Stimulated activated CD4-positive, alpha-beta T cell treated with anti-CD3 and anti-CD28 coated beads, Interleukin-2, amount 100 ng/mL, for 4 hours (primary cell): ENCODE data around the gene ADAMTS8.
A peak's percentile ranks its signal among the peaks of the same experiment; 100 is the strongest.
"Not testable (repeated sequence)": the region's sequence is repeated elsewhere in the genome, so short reads cannot be mapped to it uniquely, and the experiment has no call there.

Experiments
- DNase-seq: peaks from one replicate; pipeline ENCODE4 v3.0.0-alpha.2; 2020; ENCODE audit warnings: low read depth

ADAMTS8 gene

DNA sequence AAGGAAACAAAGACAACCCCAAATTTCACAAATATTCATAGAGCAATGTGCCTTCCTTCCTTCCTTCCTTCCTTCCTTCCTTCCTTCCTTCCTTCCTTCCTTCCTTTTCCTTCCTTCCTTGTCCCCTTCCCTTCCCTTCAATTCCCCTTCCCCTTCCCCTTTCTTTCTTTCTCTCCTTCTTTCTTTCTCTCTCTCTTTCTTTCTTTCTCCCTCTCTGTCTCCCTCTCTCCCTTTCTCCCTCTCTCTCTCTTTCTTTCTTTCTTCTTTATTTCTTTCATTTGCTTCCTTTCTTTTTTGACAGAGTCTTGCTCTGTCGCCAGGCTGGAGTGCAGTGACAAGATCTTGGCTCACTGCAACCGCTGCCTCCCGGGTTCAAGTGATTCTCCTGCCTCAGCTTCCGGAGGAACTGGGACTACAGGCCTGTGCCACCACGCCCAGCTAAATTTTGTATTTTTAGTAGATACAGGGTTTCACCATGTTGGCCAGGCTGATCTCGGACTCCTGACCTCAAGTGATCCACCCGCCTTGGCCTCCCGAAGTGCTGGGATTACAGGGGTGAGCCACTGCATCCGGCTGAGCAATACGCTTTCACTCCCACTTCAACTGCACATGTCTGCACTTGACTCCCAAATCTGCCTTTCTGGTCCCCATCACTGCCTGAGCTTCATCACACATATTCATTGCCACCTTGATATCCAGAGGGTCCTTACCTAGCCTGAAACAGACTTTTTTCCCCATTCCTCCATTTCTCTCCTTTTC, 10.2 kb upstream of the ADAMTS8 start:
- DNase-seq: not testable (repeated sequence)

DNA sequence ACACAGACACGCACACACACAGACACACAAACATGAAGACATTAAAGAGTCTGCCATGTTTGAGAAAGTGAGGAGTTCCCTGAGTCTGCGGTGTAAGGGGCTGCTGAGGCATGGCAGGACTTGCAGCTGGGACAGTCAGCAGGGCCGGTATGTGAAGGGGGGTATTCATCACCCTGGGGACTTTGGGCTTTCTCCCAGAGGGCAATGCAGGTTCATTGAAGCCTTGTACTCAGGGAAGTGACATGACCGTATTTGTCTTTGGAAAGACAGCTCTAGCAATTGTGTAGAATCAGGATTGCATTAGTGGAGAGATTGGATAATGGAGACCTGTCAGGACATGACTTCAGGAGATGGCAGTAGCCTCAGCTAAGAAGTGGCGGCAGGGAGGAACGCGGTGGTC, 9.4 kb upstream of the ADAMTS8 start:
- no peak for DNase-seq

DNA sequence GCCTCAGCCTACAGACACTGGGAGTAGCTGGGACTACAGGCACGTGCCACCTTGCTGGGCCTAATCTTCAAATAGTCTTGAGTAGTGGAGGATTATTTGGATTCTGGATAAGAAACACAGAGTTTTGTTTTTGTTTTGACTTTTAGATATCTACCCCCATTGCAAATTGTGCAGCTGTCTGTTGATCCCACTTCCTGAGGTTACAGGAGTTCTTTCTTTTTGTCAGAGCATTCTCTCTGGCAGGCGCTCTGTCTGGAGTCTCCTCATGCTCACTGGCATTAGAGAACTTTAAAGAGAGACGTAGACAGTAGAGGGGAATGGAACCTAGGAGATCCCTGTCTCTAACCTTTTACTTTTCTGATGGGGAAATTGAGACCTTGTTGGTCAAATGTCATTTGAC, 7.8 kb upstream of the ADAMTS8 start:
- DNase-seq: no peak

DNA sequence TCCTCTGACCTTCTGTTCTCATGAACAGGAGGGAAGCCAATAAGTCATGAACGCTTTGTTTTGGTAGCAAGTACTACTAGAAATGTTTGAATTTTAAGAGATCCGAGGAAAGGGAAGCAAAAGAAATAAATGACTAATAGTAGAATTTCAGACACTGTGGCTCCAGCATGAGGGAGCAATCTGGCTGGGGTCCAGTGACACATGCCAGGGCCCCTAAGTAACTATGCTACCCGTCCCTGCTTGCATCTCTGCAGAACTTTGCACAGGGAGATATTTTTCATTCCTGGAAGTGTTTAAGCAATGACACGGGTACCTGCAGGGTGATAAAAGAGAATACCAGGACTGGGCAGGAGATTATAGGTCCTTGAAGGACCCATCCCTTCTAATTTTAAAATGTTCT, 7.3 kb upstream of the ADAMTS8 start:
- no peak for DNase-seq

DNA sequence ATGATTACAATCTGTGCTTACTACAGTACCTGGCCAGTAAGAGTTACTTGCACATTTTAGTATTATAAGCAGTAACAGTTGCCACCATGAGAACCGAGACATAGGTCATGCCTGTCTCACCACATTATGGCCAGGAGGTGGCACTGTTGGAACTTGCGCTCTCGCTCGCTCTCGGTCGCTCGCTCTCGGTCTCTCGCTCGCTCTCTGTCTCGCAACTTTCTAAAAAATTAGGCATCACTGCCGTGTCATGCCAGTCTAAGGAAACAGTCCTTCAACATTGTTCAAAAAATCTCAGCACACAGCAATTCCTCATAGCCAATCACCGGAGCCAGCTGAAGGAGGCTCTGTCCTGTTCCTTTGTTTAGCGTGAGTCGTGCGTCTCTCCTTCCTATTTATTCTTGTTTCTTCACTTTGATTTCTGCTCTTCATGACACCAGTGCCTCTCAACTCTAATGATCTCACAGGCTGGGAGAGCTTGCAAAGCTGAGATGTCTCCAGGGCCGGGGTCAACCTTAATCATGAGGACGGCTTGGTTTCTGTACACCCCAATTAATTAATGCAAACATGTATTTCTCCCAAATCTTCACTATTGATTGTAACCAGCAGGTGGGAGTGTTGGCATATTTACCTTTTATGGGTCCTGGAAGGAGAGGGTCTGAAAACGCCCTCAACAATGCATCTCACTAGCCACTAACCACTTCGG, 6.3 kb upstream of the ADAMTS8 start:
- peak; percentile 44 for DNase-seq

DNA sequence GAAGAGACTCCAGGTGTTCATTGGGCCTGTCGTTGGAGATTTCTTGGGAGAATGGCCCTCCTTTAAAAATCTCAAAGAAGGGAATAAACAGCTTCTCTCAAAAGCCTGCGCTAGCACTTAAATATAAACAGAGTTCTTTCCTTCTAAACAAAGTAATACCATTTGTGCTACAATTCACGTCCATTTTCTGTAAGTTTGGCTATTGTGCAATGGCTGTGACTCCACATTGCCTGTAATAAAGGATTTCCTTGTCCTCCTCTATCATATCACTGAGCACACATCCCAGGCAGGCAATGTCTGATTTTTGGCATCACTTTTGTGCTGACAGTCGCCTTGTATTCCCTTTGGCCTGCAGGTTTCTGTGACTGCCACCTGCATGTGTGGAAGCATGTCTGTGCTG, 4.9 kb upstream of the ADAMTS8 start:
- DNase-seq: no peak

DNA sequence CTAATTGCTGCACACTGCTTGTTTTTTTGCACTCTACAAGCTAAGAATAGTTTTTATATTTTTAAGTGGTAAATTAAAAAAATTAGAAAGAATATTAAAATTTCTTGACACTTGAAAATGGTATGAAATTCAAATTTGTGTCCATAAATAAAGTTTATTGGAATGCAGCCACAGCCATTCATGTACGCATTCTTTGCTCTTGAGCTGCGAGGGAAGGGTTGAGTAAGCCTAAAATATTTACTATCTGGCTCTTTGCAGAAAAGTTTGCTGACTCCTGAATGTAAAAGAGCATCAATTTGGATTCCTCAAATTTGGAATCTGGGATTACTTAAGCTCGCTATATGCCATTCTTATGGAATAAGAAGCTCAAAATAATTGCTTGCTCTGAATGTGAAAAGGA, 3.4 kb upstream of the ADAMTS8 start:
- no peak for DNase-seq

DNA sequence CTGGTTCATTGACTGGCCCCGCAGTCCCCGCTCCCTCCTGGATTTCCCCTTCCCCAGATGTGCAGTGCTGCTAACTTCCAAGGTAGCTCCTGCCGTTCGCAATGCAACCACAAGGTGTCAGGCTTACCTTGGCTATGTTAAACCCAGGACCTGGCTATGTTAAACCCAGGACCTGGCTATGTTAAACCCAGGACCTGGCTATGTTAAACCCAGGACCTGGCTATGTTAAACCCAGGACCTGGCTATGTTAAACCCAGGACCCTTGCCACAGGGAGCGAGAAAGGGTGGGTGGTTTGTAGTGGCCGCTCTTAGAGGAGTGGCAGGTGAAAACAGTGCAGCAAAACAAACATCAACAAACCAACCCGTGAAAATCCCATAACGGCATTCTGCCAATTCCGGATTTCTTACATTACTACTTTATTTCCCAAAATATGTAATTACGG, 2.9 kb upstream of the ADAMTS8 start:
- DNase-seq: peak; percentile 40

DNA sequence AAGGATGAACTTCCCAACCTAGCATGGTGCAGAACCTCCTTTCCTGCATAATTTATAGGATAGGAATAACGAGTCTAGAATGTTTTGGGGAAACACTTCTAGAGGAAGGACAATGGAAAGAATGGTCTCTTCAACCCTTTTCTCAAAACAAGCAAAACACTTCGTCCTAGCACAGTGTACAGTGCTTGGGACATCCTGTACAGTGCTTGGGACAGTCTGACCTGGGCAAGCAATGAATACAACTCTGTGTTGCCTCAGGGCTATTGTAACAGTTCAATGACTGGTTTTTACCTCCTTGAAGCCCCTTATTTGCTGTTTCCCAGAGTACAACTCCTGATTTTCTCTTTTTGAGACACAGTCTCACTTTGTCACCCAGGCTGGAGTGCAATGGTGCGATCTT, 1.6 kb upstream of the ADAMTS8 start:
- DNase-seq: no peak

DNA sequence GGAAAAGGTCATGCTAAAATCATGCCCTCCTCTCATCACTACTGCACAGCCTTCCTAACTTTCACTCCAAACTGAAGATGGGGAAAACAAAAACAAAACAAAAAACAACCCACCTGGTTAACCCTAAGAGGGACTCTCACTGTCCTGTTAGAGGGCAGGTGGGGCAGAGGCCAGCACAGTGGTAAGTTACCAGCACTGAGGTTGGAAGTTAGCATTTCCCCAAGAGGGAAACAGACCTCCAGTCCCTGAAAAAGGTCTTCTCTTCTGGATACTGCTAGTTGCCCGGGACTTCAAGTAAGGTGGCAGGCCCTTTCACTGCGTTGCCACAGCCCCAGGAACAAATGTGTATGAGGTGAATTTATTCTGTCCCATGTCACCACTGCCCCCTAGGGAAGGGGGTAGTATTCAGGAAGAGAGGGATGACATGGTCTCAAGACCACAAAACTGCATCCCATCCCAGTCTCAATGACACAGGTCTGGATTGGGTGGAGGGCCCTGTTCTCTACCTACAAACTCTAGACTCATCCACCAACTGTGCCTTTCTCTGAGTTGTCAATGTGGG, 792 bp upstream of the ADAMTS8 start:
- no peak for DNase-seq

DNA sequence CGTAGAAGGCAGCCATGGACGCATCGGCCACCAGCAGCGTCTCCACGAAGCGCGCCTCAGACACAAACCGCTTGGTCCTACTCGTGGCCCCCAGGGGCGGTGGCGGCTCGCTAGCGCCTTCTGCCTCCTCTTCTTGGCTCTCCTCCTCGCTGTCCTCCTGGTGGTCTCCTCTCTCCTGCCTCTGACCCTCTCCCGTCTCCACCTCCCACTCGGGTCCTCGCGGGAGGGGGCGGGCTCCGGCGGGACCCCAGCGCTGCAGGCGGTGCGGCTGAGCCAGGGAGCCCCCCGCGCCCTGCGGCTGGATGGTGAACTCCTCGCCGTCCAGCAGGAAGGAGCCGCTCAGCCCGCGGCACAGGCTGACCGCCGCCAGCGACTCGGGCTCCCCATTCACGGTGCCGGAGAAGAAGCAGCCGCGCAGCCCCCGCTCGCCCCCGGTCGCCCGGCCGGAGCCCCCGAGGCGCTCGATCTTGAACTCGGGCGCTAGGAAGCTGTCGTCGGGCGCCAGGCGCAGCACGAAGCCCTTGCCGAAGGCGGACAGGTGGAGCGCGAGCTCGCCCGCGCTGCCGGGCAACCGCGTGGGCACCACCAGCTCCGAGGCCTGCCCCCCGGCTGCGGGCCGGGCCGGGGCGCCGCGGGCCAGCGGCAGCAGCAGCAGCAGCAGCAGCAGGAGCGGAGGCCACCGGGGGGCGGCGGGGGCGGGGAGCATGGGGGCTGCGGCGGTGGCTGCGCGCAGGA, 661 bp downstream of the ADAMTS8 start:
- DNase-seq: no peak

DNA sequence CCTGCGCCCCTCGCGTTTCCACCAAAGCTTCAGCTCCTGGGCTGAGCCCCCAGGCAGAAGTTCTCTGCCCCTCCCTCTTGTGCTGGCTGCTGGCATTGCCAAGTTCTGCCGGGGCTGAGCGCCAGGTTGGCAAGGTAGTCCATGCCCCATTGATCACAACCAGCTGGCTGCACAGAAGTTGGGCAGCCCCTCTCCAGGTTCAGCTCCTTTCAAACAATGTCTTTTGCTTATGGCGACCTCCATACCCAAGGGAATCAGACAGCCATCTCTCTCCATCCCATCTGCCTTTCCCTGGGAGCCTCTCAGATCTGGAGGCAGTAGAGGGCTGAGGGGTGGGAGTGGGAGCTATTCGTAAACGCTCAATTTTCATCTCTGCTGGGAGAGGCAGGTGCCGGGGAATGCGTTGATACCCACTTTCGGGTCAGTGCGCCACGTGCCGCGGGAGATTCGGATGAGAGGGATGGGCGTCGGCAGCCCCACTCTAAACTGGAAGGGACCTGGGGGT, 1.5 kb downstream of the ADAMTS8 start:
- DNase-seq: no peak

DNA sequence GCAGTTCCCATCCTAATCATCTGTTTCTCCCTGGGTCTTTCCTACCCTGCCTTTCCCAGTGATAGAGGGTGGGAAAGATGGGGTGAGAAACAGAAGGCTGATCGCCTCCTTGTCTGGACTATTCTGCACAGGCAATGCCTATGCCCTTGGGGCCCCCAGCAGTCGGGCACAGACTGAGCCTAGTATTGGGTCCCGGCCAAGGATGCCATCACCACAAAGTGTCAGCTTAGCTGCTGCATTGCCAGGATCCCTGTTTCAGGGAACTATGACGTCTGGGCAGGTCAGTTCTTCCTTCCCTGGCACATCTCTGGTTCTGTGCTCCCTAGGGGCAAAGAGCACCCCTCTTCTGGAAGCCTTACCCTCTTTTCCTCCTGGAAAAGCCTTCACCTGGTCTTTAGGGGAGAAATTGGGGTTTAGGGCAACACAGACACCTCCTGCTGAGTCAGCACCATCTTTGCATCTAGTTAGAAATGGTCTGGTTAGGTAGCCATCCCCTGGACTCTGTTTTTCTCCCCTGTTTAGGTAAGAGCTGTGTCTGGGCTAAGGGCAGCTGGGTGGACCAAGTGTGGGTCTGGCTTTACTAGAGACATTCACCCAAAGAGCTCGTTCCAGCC, 2.1 kb downstream of the ADAMTS8 start:
- no peak for DNase-seq

DNA sequence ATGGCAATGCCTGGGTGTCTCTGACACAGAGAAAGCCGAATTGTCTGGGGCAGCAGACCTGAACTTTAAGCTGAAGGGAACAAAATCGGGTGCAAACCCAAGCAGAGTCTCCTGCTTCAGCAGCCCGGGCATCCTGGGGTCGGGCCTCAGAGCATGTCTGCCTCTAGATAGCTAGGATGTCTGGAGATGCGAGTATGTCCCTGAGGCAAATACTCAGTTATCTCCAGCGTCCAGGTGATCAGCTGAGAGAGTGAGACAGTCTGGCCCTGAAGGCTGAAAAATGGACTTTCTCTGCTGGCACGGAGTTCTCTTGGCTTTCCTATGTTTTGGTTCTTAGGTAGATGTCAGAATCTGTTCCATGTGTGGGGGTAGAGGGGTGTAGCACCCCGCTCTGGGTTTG, 3.3 kb downstream of the ADAMTS8 start:
- DNase-seq: no peak

DNA sequence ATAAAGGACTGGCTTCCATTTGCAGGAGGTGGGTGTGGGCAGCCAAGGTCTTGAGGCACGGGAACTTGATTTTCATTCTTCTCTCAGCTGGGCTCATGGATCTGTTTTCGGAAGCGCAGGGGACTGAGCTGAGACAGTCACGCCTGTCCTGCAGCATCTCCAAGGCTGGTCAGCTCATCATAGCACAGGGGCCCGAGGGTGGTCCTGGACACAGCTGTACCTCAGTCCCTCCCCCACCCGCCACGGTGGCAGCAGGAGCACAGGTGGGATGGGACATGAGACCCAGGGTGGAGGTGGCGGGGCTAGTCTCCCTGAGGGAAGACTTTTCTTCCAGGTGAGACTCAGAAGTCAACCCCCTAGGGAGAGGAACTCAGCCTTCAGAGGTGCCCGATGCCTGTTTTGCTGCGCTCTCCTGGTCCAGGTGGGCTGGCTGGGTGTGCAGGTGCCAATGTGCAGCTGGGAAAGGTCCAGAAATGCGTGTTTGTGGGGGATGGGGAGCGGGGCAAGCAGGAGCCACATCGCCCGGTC, 3.7 kb downstream of the ADAMTS8 start:
- no peak for DNase-seq

DNA sequence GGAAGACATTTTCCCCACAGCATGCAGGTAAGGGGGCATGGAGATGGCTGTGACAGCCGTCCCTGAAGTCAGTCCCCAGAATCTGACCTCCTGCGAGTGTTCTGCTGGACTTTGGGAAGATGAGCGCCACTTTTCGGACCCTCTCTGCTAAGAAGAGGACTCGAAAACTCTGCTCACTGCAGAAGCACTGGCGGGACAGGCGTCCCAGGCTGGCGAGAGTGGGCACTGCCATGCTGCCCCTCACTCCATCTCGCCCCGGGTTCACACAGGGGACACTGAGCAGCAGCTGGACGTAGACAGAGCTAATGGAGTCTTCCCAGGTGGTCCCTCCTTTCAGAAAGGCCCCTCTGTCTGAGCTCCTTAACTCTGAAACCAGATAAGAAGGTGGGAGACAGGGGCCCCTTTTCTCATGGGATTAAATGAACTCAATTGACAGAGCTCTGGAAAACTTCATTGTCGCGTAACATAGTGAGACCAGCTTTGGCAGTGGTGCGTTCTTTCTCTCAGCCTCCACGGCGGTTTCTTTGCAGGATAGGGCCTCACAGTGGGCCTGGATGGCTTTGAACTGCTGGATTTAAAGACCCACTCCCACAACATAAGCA, 4.8 kb downstream of the ADAMTS8 start:
- no peak for DNase-seq

DNA sequence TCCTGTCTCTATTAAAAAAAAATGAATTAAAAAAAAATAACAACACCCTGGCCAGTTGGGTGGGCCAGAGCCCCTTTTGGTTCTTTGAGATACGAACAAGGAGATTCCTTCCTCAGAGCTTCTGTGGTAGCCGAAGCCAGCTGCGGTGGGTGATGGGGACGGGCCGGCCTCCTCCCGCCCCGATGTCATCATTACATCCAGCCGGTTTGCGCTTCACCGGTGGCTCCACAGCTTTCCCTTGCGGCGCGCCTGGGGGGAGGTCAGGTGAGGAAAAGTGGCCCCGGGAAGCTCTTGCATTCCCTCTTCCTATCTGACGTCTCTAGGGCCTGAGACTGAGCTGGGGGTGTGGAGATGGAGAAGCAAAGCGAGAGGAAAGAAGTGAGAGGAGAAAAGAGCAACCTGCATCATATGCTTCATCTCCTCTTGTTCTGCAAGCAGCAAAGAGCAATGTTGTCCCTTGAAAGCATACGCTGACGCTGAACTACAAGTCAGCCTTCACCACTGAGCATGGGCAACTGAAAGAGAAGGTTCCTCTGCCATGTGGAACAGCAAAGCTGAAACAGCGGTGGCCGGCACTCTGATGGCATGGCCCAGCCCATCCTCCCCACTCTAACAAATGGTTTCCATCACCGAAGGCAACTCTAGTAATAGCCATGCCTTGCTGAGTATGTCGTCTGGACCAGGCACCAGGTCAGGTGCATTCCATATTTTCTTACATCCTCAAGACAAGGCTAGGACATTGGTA, 6.0 kb downstream of the ADAMTS8 start:
- no peak for DNase-seq

DNA sequence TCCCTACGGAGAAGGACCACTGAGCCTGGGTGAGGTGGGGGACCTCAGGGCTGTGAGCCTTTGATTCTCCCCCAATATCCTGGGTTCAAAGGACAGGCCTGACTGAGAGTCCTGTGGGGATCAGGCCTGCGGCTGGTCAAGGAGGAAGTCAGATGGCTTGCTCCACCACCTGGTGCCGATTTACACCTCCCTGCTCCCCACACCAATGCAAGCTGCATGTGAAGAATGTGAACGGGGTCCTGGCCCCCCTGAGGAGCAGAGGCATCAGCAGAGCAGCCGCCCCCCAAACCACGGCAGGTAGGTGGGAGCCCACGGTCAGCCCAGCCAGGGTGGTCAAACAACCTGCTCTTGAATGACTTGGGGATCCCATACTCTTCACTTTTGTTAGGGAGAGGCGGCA, 6.7 kb downstream of the ADAMTS8 start:
- DNase-seq: no peak

DNA sequence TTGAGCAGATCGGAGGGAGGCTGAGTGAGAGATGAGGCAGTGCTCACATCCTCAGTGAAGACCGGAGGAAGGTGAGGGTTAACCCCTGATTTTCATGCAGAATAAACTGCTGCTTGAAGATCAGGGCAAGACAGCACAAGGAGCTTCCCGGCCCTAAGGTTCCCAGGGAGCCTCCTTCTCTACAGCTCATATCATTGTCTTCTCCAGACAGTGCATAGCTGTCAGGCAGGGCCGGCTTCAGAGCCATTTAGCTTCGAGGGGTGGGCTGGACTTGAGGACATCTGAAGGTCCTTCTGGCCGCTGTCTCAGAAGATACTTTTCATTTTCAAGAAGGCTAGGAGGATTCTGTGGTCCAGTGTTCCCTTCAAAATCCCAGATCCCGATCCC, 7.2 kb downstream of the ADAMTS8 start:
- no peak for DNase-seq

DNA sequence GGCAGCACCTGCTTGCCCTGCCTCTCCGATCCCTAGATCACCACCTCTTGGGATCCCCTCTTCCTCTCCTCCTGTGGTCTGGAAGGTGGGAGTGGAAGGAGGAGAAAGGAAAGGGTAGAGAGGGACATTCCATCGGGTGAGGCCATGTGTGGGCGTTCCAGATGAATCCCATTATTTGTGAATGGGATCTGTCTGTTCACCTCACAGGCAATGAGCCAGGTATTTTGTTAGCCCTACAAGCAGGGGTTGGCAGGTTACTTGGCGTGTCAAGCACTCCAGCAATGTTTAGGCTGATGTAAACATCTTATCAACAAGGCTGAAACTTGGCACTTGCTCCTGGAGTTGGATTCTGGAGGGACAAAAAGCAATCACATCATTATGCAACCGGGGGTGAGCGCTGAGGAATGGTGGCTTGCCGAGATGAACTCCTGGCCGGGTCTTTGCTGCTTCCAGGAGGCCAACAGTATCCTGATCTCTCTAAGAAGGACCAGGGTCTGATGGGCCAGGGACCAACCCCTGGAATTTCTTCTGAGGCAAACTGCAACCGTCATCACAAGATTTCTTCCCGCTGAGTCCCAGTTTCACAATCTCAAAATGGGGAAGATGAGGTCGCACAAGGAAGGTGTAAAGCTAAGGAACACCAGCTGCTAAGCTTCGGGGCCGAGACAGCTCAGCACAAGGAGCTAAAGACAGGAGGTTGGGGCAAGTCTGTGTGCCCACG, 7.8 kb downstream of the ADAMTS8 start:
- no peak for DNase-seq
